Measurements from ENCODE around the gene ARID5B.
A peak's percentile ranks its signal among the peaks of the same experiment; 100 is the strongest.

ARID5B gene, protein sequence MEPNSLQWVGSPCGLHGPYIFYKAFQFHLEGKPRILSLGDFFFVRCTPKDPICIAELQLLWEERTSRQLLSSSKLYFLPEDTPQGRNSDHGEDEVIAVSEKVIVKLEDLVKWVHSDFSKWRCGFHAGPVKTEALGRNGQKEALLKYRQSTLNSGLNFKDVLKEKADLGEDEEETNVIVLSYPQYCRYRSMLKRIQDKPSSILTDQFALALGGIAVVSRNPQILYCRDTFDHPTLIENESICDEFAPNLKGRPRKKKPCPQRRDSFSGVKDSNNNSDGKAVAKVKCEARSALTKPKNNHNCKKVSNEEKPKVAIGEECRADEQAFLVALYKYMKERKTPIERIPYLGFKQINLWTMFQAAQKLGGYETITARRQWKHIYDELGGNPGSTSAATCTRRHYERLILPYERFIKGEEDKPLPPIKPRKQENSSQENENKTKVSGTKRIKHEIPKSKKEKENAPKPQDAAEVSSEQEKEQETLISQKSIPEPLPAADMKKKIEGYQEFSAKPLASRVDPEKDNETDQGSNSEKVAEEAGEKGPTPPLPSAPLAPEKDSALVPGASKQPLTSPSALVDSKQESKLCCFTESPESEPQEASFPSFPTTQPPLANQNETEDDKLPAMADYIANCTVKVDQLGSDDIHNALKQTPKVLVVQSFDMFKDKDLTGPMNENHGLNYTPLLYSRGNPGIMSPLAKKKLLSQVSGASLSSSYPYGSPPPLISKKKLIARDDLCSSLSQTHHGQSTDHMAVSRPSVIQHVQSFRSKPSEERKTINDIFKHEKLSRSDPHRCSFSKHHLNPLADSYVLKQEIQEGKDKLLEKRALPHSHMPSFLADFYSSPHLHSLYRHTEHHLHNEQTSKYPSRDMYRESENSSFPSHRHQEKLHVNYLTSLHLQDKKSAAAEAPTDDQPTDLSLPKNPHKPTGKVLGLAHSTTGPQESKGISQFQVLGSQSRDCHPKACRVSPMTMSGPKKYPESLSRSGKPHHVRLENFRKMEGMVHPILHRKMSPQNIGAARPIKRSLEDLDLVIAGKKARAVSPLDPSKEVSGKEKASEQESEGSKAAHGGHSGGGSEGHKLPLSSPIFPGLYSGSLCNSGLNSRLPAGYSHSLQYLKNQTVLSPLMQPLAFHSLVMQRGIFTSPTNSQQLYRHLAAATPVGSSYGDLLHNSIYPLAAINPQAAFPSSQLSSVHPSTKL

DNA sequence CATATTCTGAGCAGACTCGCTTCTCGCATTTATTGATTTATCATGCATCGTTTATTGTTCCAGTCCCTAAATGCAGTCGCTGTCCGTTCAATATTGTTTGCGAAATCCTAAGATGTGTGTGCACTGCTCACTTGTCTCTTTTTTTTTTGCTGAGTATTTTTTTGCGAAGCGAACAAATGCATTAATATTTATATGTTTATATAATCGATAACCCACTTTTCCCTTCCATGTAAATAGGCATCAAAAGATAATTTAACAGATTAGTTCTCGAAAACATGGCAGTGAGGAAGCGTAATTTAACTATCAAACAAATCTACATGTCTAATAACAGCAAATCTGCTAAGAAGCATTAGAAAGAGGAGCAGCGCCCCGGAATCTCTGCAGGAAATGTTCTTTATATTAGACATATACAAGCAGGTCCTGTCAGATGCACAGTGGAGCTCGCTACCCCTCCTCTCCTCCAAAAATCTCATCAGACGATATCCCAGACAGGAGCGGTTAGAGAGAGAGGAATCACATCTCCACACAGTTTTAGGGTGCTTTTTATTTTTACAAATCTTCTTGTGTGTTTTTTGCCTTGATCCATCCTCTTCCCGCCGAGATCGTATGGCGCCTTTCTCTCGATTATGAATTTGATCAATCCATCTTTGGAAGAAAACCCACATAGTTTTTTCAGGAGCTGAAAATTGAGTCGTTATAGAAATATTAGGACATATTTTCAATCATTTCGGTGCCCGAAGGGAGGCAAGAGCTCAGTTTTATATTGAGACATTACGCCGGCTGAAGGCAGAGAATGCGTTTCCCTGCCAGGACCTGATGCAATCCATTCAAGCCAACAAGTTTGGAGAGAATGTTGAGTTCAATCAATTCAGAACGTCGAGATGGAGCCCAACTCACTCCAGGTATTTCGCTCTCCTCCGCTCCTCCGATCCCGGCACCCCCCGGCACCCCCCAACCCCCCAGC, at the start of gene ARID5B:
TSS of gene ARID5B (plus strand) at position 871 of the 964 bp plus-strand sequence. CDS start at position 882, 11 bp downstream.
- H3K4me3 ChIP-seq (replicated peaks in 1 of 2; ENCODE audit: low read depth in 2 of 2, low read length in 2 of 2), result peak within 1 kb of the TSS; percentile 81 to 86
- TF ChIP-seq, protein P1, sequence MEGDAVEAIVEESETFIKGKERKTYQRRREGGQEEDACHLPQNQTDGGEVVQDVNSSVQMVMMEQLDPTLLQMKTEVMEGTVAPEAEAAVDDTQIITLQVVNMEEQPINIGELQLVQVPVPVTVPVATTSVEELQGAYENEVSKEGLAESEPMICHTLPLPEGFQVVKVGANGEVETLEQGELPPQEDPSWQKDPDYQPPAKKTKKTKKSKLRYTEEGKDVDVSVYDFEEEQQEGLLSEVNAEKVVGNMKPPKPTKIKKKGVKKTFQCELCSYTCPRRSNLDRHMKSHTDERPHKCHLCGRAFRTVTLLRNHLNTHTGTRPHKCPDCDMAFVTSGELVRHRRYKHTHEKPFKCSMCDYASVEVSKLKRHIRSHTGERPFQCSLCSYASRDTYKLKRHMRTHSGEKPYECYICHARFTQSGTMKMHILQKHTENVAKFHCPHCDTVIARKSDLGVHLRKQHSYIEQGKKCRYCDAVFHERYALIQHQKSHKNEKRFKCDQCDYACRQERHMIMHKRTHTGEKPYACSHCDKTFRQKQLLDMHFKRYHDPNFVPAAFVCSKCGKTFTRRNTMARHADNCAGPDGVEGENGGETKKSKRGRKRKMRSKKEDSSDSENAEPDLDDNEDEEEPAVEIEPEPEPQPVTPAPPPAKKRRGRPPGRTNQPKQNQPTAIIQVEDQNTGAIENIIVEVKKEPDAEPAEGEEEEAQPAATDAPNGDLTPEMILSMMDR (IDR thresholded peaks at IDR 0.05; ENCODE audit: low read depth, low read length), result no peak
- DNase-seq (ENCODE audit: low read depth in 2 of 2), result peak; percentile 78 to 80

DNA sequence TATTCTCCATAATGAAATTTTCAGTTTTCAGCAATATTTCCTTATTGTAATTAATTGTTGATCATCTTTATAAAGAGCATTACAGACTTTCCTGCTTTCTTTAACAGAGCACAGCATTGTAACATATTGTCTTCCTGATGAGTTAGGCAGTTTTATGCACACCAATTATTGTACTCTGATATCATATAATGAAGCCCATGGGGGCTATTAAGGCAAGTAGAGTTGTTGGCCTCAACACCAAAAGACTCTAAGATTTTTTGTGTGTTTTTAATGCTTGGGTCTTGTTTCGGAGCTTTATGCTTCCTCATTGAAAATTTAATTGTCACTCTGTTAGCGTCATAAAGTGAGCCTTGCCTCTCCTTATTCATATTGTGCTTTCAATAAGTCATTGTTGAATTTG, 49.2 kb upstream of the ARID5B start:
- no peak for DNase-seq (ENCODE audit: low read depth in 2 of 2)
- no peak overlapping the region for H3K4me3 ChIP-seq (replicated peaks in 1 of 2; ENCODE audit: low read depth in 2 of 2, low read length in 2 of 2)
- TF ChIP-seq, protein P1 (IDR thresholded peaks at IDR 0.05; ENCODE audit: low read depth, low read length), result no peak

DNA sequence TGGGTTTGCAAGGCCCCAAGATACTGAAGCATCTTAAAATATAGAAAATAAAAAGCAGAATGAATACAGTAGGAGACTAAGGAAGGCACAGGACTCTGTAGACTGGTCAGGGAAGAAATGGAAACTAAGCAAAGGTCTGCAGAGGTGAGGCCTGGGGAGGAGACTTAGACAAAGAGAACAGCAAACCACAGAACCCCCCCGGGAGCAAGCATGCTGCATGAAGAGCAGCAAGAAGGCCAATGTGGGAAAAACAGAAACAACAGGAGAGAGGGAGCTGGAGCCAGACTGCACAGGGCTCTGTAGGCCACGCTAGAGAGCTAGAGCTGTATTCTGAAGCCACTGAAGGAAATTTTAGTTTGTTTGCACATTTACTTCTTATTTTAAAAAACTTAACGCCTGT, 45.7 kb upstream of the ARID5B start:
- H3K4me3 ChIP-seq (replicated peaks in 1 of 2; ENCODE audit: low read depth in 2 of 2, low read length in 2 of 2), result no peak overlapping the region
- no peak for DNase-seq (ENCODE audit: low read depth in 2 of 2)
- TF ChIP-seq, protein P1 (IDR thresholded peaks at IDR 0.05; ENCODE audit: low read depth, low read length), result no peak

DNA sequence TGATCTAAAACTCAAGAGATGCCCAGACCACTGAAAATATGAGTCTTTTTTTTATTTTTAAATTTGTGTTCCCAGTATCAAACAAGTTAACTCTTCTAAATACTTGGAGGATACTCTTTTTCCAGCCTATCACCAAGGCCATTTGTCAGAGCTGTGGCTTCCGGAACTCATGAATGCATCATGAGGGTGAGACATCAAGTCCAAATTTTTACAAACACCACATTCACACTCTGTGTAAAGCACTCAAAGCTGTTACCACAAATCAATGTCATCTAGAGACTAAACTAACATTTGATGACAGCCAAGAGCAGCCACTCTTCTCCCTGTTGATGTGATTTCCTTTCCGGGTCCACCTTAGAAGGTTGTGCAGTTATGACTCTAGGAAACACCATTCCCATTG, 43.8 kb upstream of the ARID5B start:
- no peak for DNase-seq (ENCODE audit: low read depth in 2 of 2)
- TF ChIP-seq, protein P1 (IDR thresholded peaks at IDR 0.05; ENCODE audit: low read depth, low read length), result no peak

DNA sequence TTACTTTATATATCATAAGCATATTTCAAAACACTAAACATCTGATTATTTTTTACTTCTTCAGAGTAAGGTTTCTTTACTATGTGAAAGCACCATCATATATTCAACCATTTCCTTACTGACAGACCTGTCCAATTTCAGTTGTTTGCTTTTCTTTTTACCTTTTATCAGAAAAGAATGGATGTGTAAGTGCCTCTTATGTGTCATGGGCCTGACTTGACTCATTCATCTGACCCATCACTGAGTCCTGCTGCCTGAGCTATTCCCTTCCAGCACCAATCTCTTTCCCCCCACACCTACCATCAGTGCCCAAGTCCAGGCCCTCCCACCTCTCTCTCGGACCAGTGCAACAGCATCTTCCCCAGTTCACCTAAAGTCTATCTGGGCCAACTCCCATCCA, 41.7 kb upstream of the ARID5B start:
- no peak overlapping the region for H3K4me3 ChIP-seq (replicated peaks in 1 of 2; ENCODE audit: low read depth in 2 of 2, low read length in 2 of 2)
- no peak for DNase-seq (ENCODE audit: low read depth in 2 of 2)
- TF ChIP-seq, protein P1 (IDR thresholded peaks at IDR 0.05; ENCODE audit: low read depth, low read length), result no peak

More for the DNA sequence above, 43.8 kb upstream of the ARID5B start:
- no peak overlapping the region for H3K4me3 ChIP-seq (replicated peaks in 1 of 2; ENCODE audit: low read depth in 2 of 2, low read length in 2 of 2)
